ENCODE results near the gene FMNL2. TPM values are rescaled to one million over a fixed set of nuclear protein-coding genes. Genes with fewer than 3 reads are reported as not detected.

The FMNL2 gene
- total RNA-seq, 4 donors from 2014 or later, result 23.5 to 28.0 (median 23.8) TPM

GRCh38 chr2:152696476-152696875 is 361.5 kb downstream of the FMNL2 start:
- Histone ChIP-seq H3K4me1 (peaks cover 0 to 5% (median 0%) of the 10 kb centered on the region in 4 donors), H3K9me3 (no peaks in the 10 kb centered on the region), H3K27me3 (no peaks in the 10 kb centered on the region), H3K4me3 (no peak overlapping the region), H3K27ac (replicated peaks in 1 of 4) (no peak overlapping the region), H3K36me3 (peaks cover 0 to 20% (median 12%) of the 10 kb centered on the region in 4 donors)
- intact Hi-C loops (cut with DNase I), result no loop called here
- WGBS, result 100% methylated on average over 1 of the region's 1 CpG
- no peak for TF ChIP-seq EP300 (IDR thresholded peaks at IDR 0.05)
- TF ChIP-seq POLR2AphosphoS5 (IDR thresholded peaks at IDR 0.05), result no peak
- TF ChIP-seq POLR2A (IDR thresholded peaks at IDR 0.05; ENCODE audit: low read depth), result no peak
- TF ChIP-seq, protein P1, sequence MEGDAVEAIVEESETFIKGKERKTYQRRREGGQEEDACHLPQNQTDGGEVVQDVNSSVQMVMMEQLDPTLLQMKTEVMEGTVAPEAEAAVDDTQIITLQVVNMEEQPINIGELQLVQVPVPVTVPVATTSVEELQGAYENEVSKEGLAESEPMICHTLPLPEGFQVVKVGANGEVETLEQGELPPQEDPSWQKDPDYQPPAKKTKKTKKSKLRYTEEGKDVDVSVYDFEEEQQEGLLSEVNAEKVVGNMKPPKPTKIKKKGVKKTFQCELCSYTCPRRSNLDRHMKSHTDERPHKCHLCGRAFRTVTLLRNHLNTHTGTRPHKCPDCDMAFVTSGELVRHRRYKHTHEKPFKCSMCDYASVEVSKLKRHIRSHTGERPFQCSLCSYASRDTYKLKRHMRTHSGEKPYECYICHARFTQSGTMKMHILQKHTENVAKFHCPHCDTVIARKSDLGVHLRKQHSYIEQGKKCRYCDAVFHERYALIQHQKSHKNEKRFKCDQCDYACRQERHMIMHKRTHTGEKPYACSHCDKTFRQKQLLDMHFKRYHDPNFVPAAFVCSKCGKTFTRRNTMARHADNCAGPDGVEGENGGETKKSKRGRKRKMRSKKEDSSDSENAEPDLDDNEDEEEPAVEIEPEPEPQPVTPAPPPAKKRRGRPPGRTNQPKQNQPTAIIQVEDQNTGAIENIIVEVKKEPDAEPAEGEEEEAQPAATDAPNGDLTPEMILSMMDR (IDR thresholded peaks at IDR 0.05), result no peak
- no peak for DNase-seq (ENCODE audit: extremely low spot score)

Small RNA genes within 50 kb of the gene (small RNA-seq; reads per million reads assigned to genes)
- gene AC012443.1, result 0 reads per million in 3 donors

Other genes with a start within 250 kb of the FMNL2 start
- gene CACNB4, start 236.1 kb upstream of the FMNL2 start, total RNA-seq, result 1 to 10 TPM; 1.7 to 3.5 (median 2.3) TPM
- 10 to 100 TPM; 19.4 to 29.9 (median 23.9) TPM for gene STAM2, start 159.4 kb upstream of the FMNL2 start, total RNA-seq

Data from esophagus muscularis mucosa (tissue), 4 donors.